Left cardiac atrium (tissue), 4 donors: ENCODE data around the gene THNSL1. TPM values are rescaled to one million over a fixed set of nuclear protein-coding genes. Genes with fewer than 3 reads are reported as not detected.
"Not testable (repeated sequence)": the region's sequence is repeated elsewhere in the genome, so short reads cannot be mapped to it uniquely, and the experiment has no call there.

Experiments
- ATAC-seq, 2 donors: fragments of 200-7000 bp; cut with Tn5 transposase; one replicate each; pipeline ENCODE4 v1.9.1; 2020; ENCODE audit warnings: mild to moderate bottlenecking in 2 of 2, moderate library complexity in 2 of 2
- DNase-seq: peaks from one replicate; pipeline ENCODE4 v3.0.0-alpha.2; 2020
- intact Hi-C, 2 donors: fragments of 100-400 bp; cut with DNase I; formaldehyde crosslinking; loops; one replicate each; pipeline versions ENCODE4 v1.14.1 to v1.15.1; 2022 to 2023
- long read RNA-seq: library from polyadenylated mRNA; unstranded; transcript quantifications from one replicate; pipeline ENCODE4 v2.0.0, GENCODE V29; 2021
- total RNA-seq, 2 donors: library from RNA; stranded (reverse); fragmentation: NEBNext Ultra II Directional; extraction: Animal tissue kit (Norgen Biotek cat#: 25700); gene quantifications; one replicate each; pipeline ENCODE4 v1.2.1, GENCODE V29; 2021
- donor health status: DM: no; HTN: yes; CAD: no.
- donor health status: DM: no; HTN: yes; CAD: no; lungs with severe emphysema.
- donor health status: DM: yes; HTN: yes; CAD: no.
- donor health status: Dilated cardiomyopathy.

The THNSL1 gene
- total RNA-seq, result 1 to 10 TPM; 2.6 to 4.4 TPM
- long read RNA-seq, transcript THNSL1-201 (3 exons, 3,691 nt), result major isoform, 9 of 13 reads
- long read RNA-seq, partial matches to known transcripts, result 1 of 13 reads
- long read RNA-seq, other reads (novel, unspliced or antisense), result 0 of 13 reads

- peak; percentile 99 to 100 for ATAC-seq
- DNase-seq, result peak; percentile 99
- intact Hi-C loops, result loop anchor here in 1 of 2 donors (2.0 kb wide), 1 partner anchor 294 kb away; the partner anchor contains the start of gene ARHGAP21
These were observed at the start of gene THNSL1 for GRCh38 chr10:25016376-25017153. Gene THNSL1 (plus strand): TSS chr10:25016612. CDS start chr10:25023224, 6,612 bp downstream.

DNA sequence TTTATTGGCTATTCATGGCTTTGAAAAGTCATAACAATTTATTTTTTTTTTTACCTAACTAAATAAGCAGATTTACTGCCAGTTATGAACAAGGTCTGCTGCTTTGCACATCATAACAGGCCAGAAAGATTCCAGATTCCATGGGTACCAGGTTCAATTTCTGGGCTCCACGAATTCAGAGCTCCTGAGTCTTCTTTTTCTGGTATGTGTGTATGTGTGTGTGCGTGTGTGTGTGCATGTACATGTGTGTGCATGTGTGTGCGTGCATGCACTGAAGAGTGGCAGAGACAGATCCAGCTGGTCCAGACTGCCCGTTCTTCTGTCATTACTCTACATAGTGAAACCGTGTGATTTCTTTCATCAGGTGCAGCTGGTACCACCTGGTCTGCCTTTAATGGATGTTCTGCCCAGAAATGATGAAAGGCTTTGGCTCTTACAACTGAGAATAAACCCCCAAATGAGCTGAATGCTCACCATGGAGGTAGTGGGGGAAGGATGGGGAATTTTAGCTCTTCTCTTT is 49.4 kb upstream of the THNSL1 start:
- DNase-seq (no peak), ATAC-seq (no peak)
- intact Hi-C loops, result no loop called here

DNA sequence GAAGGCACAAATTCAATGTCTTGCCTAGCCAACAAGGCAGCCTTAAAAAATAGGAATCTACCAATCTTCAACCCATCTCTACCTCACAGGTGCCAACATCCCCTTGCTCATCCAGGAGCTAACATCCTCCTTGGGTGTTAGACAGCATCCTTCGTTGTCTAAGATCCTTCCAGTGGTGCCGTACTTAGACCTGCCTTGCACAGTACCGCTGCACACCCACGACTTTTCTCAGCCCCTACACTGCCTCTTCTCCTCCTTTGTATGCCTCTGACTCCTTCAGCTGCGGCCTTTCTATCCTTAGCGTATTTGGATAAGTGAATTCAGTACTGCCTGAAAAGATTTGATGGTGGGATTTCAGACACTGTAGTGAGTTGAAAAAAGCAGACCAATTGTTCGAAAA is 48.1 kb upstream of the THNSL1 start:
- ATAC-seq, result no peak
- intact Hi-C loops, result no loop called here
- no peak for DNase-seq

DNA sequence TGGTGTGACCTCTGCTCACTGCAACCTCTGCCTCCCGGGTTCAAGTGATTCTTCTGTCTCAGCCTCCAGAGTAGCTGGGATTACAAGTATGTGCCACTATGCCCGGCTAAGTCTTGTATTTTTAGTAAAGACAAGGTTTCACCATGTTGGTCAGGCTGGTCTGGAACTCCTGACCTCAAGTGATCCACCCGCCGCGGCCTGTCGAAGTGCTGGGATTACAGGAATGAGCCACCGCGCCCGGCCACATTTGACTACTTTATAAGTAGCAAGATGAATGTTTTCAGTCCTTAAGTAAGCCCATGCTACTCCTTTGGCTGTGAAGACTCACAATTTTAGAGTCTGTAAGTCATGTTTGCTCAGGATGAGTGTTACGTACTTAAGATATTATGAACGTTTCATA is 47.5 kb upstream of the THNSL1 start:
- intact Hi-C loops, DNase-seq, ATAC-seq: not testable (repeated sequence)

GRCh38 chr10:24969841-24970281 is 46.6 kb upstream of the THNSL1 start:
- DNase-seq (no peak), ATAC-seq (no peak)
- intact Hi-C loops, result no loop called here

DNA sequence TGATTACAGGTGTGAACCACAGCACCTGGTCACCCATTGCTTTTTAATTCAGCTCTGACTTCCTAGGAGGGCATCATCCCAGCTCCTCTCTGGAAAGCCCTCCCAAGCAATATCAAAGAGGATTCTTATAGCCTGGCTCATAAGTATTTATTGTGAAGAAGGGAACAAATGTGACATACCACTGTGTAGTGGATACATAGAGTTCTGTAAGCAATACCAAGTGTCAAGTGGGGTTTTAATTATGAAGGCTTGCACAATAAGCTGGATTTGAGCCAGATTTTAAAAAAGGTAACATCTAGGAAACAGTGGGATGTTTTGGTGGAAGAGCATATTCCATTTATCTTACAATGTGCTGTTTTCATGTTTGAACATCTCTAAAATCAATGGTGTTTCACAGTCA is 45.0 kb upstream of the THNSL1 start:
- DNase-seq (no peak), ATAC-seq (no peak)
- intact Hi-C loops, result no loop called here

GRCh38 chr10:24973163-24973562 is 43.2 kb upstream of the THNSL1 start:
- no peak for DNase-seq
- intact Hi-C loops, result no loop called here
- no peak for ATAC-seq

- ATAC-seq (peak; percentile 92 to 93), DNase-seq (peak; percentile 54)
- intact Hi-C loops, result loop anchor here in 1 of 2 donors (5.0 kb wide), 1 partner anchor 333 kb away; no protein-coding TSS in a partner anchor
These were observed 41.4 kb upstream of the THNSL1 start for GRCh38 chr10:24974976-24975375.

DNA sequence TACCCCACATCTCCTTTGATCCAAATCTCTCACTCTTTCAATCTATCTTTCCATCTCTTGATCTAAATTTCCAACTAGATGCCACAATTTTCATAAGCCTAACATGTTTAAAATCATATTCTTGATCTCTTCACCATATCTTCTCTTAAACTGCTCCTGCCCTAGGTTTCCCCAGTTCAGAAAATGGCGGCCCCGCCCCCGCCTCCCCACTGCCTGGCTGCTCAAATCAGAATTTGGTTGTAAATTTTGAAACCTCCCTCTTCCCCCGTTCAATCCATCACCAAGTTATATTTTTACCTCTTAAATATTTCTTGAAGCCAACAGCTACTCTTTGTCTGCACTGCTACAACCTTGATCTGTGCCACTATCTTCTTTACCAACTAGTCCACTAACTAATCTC is 36.7 kb upstream of the THNSL1 start:
- intact Hi-C loops, result loop anchor here (5.0 to 10.0 kb wide), 3 partner anchors 255 to 337 kb away; partner anchors contain the start of gene ARHGAP21 (in 1 of the 2)
- no peak for ATAC-seq

DNA sequence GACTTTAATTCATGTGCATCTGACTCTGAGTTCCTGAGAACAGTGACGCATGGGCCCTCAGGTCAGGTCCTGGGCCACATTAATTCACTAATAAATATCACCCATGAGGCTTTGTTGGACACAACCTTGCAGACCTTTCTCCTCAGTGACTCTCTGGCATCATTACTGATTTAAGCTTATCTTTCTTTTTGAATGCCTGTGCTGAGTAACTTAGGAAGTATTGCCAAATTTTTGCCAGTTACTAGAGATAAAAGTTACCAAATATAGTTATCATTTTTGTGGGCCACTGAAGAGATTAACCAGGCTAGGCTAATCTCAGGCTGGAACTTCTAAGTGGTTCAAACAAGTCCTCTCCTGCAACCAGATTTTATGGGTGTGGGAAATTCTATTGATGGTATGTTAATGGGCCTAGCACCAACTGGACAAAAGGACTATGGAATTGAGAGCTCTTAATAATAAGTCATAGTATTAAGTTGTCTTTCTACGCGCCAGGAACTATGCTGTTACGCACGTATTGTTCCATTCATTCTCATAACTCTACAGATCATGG is 35.2 kb upstream of the THNSL1 start:
- DNase-seq, result no peak
- intact Hi-C loops, result loop anchor here (10.0 kb wide), 2 partner anchors 256 to 336 kb away; partner anchors contain the start of gene ARHGAP21 (in 1 of the 2)
- ATAC-seq, result peak; percentile 46 to 80

More for the DNA sequence above, 36.7 kb upstream of the THNSL1 start:
- no peak for DNase-seq

DNA sequence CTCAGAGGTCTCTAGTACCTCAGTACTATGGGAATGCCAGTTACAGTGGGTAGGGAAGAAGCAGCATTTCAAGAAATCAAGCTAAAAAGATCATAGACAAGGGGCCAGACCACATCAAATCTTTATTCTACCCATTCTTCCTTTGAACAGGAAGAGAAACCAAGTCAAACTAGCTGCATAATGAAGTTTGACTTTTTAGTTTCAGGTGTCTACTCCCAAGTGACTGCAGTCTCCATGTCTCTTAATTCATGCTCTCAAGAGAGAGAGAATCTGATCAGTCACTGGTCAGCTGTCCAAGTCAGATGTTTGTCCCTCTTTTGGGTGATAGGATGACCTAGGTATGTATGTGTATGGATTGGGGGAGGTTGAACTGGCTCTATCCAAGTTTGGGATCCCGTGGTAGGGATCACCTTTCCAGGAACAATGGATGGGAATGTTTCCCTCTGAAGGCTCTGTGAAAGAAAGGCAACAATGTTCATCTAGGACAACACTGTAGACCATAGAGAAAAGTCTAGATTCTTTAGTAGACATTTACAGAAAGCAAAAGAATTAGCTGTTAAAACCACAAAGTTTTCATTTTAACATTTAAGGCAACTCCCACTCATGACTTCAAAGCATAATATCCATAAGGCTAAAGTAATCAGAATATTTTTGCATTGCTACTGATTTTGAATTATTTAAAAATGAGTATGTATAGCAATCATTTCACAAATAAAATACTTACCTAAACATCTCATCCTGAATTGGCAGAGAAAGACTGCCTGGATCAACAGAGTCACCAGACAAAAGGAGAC is 33.9 kb upstream of the THNSL1 start:
- ATAC-seq (no peak), DNase-seq (no peak)
- intact Hi-C loops, result loop anchor here (10.0 kb wide), 2 partner anchors 258 to 338 kb away; partner anchors contain the start of gene ARHGAP21 (in 1 of the 2)

DNA sequence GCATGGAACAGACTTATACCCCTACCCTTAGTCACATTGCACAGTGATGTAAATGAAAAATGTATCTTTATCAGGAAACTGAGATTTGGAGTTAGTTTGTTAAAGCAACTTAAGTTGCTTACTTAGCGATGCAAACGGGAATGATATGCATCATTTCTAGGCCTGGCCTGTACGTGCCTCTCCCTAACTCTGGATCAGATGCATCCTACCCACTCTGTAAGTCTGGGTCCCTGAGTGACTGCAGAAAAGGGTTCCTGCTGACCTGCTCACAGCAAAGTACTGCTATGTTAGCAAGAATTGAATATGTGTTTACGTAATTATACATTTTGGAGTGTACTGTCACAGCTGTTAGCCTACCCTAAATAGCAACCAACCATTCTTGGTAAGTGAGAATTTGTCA is 33.3 kb upstream of the THNSL1 start:
- ATAC-seq (no peak), DNase-seq (no peak)
- intact Hi-C loops, result loop anchor here (10.0 kb wide), 2 partner anchors 258 to 338 kb away; partner anchors contain the start of gene ARHGAP21 (in 1 of the 2)

- ATAC-seq, result no peak
- intact Hi-C loops, result loop anchor here (10.0 kb wide), 2 partner anchors 259 to 339 kb away; partner anchors contain the start of gene ARHGAP21 (in 1 of the 2)
- DNase-seq, result no peak
These were observed 32.5 kb upstream of the THNSL1 start for GRCh38 chr10:24983946-24984345.

DNA sequence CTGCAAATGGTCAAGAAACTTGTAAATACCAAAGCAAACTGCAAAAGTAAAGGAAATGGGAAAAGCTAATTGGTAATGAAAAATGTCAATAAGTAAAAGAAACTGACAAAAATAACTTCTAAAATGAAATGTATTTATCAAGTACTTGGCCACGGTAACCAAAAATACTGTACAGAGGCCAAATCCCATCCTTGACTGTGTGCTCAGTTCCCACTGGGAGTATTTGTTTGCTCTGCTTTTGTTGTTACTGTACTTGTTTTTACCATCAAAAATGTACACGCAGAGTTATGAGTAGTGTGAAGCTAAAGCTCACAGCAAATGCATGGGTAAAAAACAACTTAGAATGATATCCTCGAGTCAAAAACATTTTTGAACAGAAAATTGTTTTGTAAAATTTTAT is 31.5 kb upstream of the THNSL1 start:
- intact Hi-C loops, result loop anchor here (10.0 kb wide), 2 partner anchors 260 to 340 kb away; partner anchors contain the start of gene ARHGAP21 (in 1 of the 2)
- no peak for ATAC-seq
- DNase-seq, result no peak

GRCh38 chr10:24988831-24989640 is 27.4 kb upstream of the THNSL1 start:
- peak; percentile 30 to 83 for ATAC-seq
- intact Hi-C loops, result loop anchor here (10.0 kb wide), 2 partner anchors 264 to 344 kb away; partner anchors contain the start of gene ARHGAP21 (in 1 of the 2)
- peak; percentile 21 for DNase-seq

- DNase-seq, result no peak
- no peak for ATAC-seq
- intact Hi-C loops, result loop anchor here (10.0 kb wide), 2 partner anchors 265 to 345 kb away; partner anchors contain the start of gene ARHGAP21 (in 1 of the 2)
These were observed 26.5 kb upstream of the THNSL1 start for GRCh38 chr10:24989867-24990266.

DNA sequence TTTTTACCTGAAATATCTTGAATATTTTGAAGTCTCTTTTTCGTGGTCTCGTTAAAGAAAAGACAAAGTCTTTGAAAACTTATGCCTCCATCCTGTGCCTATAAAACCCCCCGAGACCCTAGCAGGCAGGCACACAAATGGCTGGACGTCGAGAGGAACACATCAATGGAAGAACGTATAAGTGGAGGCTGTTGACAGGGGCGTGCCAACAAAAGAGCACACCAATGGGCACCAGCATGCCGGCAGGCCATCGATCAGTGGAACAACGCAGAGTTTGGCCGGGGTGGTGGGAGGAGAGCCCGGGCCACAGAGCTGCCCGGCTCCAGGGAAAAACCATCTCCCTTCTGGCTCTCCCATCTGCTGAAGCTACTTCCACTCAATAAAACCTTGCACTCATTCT is 25.1 kb upstream of the THNSL1 start:
- DNase-seq (no peak), ATAC-seq (no peak)
- intact Hi-C loops, result no loop called here
